GM18499 (cell line): ENCODE data around the gene DPAGT1.
"Not testable (repeated sequence)": the region's sequence is repeated elsewhere in the genome, so short reads cannot be mapped to it uniquely, and the experiment has no call there.

Source experiments
- ATAC-seq: cut with Tn5 transposase; IDR thresholded peaks from one replicate; pipeline ENCODE4 v1.9.1; 2021; ENCODE audit warnings: moderate number of reproducible peaks; ENCODE audit not compliant: insufficient read depth, unreplicated experiment

DPAGT1 gene

GRCh38 chr11:119116601-119117000 is 14.9 kb upstream of the DPAGT1 start:
- ATAC-seq: no peak

DNA sequence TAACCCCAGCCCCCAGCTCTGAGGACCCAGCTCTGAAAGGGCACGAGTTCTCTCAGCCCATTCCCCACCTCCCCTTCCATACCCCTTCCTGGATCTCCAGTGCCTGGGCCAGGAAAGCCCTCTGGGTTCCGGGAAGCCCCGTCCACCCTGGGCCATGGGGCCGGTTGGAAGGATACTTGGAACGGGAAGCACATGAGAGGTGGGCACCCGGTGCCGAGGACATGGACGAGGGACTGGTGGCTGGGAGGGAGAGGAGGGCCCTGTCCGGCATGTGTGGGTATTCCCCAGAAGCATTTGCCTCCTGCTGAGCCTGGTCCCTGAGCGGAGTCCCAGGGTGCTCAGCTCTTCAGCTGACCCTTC is 14.6 kb upstream of the DPAGT1 start:
- no peak for ATAC-seq

DNA sequence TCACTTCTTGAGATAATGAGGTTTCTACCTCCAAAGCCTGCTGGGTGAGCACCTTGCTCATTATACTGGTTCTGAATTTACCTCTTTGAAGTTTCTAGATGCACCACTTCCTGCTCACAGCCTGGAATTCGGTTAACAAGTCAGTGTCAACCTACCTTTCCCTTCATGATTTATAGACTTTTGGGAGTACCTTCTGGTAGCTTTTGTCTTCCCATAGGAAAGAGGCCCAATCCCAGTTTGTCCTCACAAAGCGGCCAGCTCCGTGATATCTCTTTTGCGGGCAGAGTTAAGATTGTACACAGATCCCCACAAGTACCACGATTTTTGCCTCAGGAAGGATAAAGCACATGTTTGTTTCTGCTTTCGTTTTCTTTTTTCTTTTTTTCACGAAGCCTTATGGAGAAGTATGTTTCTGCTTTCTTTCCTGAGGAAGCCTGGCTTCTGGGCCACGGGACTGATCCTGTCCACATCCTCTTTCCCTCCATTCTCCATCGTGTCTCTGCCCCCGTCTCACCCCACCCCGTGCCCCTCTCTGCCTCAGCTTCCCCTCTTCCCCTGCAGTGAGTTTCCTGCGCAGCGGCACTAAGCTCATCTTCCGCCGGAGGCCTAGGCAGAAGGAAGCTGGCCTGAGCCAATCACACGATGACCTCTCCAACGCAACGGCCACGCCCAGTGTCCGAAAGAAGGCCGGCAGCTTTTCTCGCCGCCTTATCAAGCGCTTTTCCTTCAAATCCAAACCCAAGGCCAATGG is 14.0 kb upstream of the DPAGT1 start:
- ATAC-seq: no peak

DNA sequence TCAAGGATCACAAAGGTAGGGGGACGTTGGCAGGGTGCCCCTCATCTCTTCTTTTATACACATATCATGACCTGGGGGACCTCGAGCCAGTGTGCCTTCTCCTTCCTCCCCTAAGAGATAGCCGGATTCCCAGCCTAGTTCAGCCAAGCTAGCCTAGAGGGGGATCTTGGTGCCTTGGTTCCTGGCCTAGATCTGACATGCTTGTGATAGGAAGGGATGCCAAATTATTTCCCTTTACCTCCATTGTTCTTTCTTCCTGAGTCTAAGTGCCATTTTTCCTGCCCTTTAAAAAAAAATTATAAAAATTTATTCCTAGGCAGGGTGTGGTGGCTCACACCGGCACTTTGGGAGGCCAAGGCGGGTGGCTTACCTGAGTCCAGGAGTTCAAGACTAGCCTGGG is 12.7 kb upstream of the DPAGT1 start:
- ATAC-seq: no peak

DNA sequence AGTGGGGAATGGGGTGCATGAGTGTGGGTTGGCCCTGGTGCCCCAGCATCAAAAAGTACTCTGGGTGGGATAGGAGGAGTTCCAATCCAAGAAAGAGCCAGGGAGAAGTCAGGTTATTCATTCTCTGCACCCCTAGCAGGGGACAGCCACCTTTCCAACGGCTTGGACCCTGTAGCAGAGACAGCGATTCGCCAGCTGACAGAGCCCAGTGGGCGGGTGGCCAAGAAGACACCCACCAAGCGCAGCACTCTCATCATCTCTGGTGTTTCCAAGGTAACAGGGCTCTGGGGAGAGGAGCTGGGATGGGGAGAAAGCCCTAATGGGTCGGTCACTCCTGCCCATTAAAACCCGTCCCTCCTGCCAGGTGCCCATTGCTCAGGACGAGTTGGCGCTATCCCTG is 12.1 kb upstream of the DPAGT1 start:
- no peak for ATAC-seq

GRCh38 chr11:119112314-119113020 is 10.8 kb upstream of the DPAGT1 start:
- no peak for ATAC-seq

GRCh38 chr11:119111361-119111925 is 9.8 kb upstream of the DPAGT1 start:
- no peak for ATAC-seq

DNA sequence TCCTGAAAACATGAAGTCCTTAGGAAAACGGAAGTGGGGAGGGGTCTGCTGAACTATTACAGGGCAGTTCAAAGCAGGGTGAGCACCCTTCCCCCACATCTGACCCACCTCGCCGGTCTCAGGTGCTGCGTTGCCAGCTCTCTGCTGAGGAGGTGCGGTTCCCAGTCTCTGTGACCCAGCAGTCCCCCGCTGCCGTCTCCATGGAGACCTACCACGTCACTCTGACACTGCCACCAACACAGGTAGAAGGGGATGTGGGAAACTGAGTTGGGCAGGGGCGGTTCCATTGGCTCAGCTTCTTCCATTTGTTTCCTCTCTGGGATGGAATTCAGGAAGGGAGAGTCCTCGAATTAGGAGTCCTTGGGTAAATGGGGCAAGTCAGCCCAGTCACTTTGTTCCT is 8.8 kb upstream of the DPAGT1 start:
- no peak for ATAC-seq

DNA sequence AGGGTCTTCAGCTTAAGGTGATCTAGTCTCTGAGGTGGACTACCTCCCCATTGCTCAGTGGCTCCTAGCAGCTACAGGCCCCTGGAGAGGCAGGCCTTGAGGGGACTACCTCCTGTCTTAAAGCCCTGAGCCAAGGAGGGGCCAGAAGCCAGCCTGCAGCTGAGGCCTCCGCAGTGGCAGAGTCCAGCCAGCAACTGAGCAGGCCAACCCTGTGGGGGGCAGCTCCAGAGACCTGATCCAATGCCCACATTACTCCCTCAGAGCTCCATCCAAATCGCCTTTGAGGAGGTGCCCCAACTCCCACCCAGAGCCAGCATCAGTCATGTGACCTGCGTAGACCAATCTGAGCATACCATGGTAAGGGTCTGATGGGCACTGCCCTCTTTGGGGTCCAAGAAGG is 8.2 kb upstream of the DPAGT1 start:
- ATAC-seq: no peak

DNA sequence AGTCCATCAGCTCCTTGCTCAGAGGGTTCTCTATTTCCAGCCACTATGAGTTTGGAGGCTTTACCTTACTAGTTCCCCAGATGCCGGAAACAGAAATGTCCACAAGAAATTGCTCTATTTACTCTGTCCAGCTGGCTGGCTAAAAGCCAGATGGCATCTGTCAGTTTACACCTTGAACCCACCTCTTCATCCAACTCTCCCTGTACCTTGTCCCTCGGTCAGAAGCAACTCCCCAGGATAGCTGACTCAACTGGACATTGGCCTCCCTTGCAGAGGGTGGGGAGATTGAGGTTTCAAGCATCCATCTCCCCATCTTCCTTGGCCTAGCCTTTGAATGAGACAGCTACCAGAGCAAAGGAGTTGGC is 7.2 kb upstream of the DPAGT1 start:
- no peak for ATAC-seq

DNA sequence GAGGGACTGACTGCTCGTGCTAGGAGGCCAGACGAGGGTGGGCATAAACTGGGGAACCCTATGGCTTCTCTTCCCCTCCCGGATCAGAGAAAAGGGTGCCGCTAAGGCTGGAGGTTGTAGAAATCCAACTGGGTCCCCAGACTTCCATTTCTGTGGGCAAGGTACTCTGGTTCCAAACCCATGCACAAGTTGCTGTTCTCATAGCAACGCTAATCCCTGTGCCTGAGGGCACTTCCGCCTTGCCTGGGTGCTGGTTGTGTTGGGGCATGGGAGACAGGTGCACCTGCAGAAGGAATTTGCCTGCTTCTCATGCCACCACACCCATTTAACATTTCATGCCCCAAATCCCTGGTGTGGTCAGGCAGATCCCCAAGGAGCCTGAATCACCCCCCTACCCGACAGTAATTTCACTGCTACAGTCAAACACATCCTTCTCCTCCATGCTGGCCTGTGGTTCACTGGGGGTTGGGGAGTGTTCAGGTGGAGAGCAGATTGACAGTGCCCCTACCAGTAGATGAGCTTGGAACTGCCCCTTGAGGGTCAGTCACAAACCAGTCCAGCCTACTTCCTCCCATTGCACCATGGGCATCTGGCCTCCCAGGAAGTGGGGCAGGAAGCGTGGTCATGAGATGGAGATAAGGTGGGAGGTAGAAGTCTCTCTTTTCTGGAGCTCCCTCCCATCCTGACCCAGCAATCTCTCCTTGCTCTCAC is 6.6 kb upstream of the DPAGT1 start:
- no peak for ATAC-seq

- ATAC-seq: no peak
Observed at GRCh38 chr11:119107538-119108145, 6.0 kb upstream of the DPAGT1 start.

GRCh38 chr11:119106564-119107537 is 5.2 kb upstream of the DPAGT1 start, which contains the start of gene C2CD2L:
TSS of gene C2CD2L (plus strand) at chr11:119107344. CDS start at chr11:119107742, 398 bp downstream.
- peak; percentile 37 for ATAC-seq

- ATAC-seq: no peak
Observed at GRCh38 chr11:119103793-119104192, 2.1 kb upstream of the DPAGT1 start.

DNA sequence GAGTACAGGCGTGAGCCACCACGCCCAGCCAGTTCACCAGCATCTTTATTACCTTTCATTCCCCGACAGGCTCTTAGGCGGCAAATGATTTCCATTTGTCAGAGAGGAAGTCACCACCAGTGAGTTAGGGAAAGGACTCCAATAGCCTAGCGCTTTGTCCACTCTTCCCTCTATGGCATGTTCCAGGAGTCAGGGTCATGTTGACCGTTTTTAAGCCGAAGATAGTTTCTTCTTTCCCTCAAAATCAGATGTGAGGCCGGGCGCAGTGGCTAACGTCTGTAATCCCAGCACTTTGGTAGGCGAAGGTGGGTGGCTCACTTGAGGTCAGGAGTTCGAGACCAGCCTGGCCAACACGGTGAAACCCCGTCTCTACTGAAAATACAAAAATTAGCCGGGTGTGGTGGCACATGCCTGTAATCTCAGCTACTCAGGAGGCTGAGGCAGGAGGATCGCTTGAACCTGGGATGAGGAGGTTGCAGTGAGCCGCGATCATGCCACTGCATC is 1.6 kb upstream of the DPAGT1 start:
- ATAC-seq: not testable (repeated sequence)

- ATAC-seq: no peak
Observed at GRCh38 chr11:119100994-119101758, 477 bp downstream of the DPAGT1 start.

GRCh38 chr11:119100246-119100970 is 1.2 kb downstream of the DPAGT1 start:
- no peak for ATAC-seq

GRCh38 chr11:119099711-119100110 is 1.9 kb downstream of the DPAGT1 start:
- ATAC-seq: no peak
